Fibroblast of lung (primary cell): ENCODE measurements around the gene ZBTB34. TPM values are rescaled to one million over a fixed set of nuclear protein-coding genes. Genes with fewer than 3 reads are reported as not detected.

Experiments used
- DNase-seq, 2 donors: peaks; one replicate each; pipeline versions ENCODE4 v3.0.0 to v3.0.0-alpha.2; 2010; ENCODE audit warnings: low read depth in 2 of 2
- H2AFZ ChIP-seq: 2 replicates; pipeline ENCODE4 v1.5.1; 2012; ENCODE audit warnings: low read length, control low read depth, inconsistent platforms
- H3K27ac ChIP-seq: 2 replicates; pipeline ENCODE4 v1.5.1; 2011; ENCODE audit warnings: low read length, control low read depth; ENCODE audit not compliant: insufficient read depth
- H3K27me3 ChIP-seq: 2 replicates; pipeline ENCODE4 v1.5.1; 2011; ENCODE audit warnings: mild to moderate bottlenecking, low read length; ENCODE audit not compliant: control insufficient read depth, insufficient read depth
- H3K36me3 ChIP-seq: 2 replicates; pipeline ENCODE4 v1.5.1; 2011; ENCODE audit warnings: low read length; ENCODE audit not compliant: control insufficient read depth, insufficient read depth
- H3K4me1 ChIP-seq: 2 replicates; pipeline ENCODE4 v1.5.1; 2011; ENCODE audit warnings: low read length; ENCODE audit not compliant: control insufficient read depth, insufficient read depth; ENCODE audit errors: extremely low read depth
- H3K4me2 ChIP-seq: 2 replicates; pipeline ENCODE4 v1.5.1; 2011; ENCODE audit warnings: low read length, control low read depth; ENCODE audit not compliant: insufficient read depth; ENCODE audit errors: extremely low read depth
- H3K4me3 ChIP-seq, 4 experiments: fragments of 200-600 bp in 1 of 4; sonication (generic) in 1 of 4; replicated peaks in 1 of 4; 2 replicates each; pipeline ENCODE4 v1.5.1; 2011 to 2016; ENCODE audit warnings: low read length in 4 of 4, low read depth in 3 of 4, mild to moderate bottlenecking in 3 of 4, control low read depth in 2 of 4, inconsistent platforms in 1 of 4, mixed read lengths in 1 of 4; ENCODE audit not compliant: insufficient read depth in 1 of 4; ENCODE audit errors: control extremely low read depth in 1 of 4
- H3K79me2 ChIP-seq: 2 replicates; pipeline ENCODE4 v1.5.1; 2012; ENCODE audit warnings: mild to moderate bottlenecking, low read length, inconsistent platforms; ENCODE audit not compliant: control insufficient read depth, insufficient read depth
- H3K9ac ChIP-seq: 2 replicates; pipeline ENCODE4 v1.5.1; 2011; ENCODE audit warnings: mild to moderate bottlenecking, low read length, control low read depth; ENCODE audit not compliant: insufficient read depth
- H3K9me3 ChIP-seq: 2 replicates; pipeline ENCODE4 v1.5.1; 2012; ENCODE audit warnings: low read depth, low read length; ENCODE audit not compliant: control insufficient read depth, insufficient read depth
- H4K20me1 ChIP-seq: 2 replicates; pipeline ENCODE4 v1.5.1; 2011; ENCODE audit warnings: low read length; ENCODE audit not compliant: control insufficient read depth, insufficient read depth; ENCODE audit errors: extremely low read depth
- EZH2 ChIP-seq: IDR thresholded peaks from 2 replicates; pipeline ENCODE4 v1.5.1; 2012; ENCODE audit warnings: low read length, control low read depth, mild to moderate bottlenecking; ENCODE audit errors: missing control alignments
- polyA plus RNA-seq, 2 donors: library from polyadenylated mRNA; depleted of rRNA in 1 of 2; stranded (reverse) in 1 of 2; unstranded in 1 of 2; fragments of >200 nt; gene quantifications; 2 replicates each; pipeline ENCODE4 v1.2.1, GENCODE V29; 2011 to 2012; ENCODE audit warnings: missing spikeins in 1 of 2
- total RNA-seq: library from RNA; depleted of rRNA; stranded (reverse); fragments of >200 nt; gene quantifications from 2 replicates; pipeline ENCODE4 v1.2.1, GENCODE V29; 2014
- TF ChIP-seq, protein P1 (sequence below), 2 donors: IDR thresholded peaks in 1 of 2; conservative IDR thresholded peaks in 1 of 2; 1 replicate in 1 of 2; 2 replicates in 1 of 2; pipeline ENCODE4 v1.5.1; 2011 to 2012; ENCODE audit warnings: low read length in 2 of 2, control low read depth in 1 of 2, inconsistent platforms in 1 of 2, low read depth in 1 of 2, mild to moderate bottlenecking in 1 of 2

The ZBTB34 gene
- total and polyA plus RNA-seq, 2 donors (not counting 1 experiment from before 2014, with no cell fraction given) = 6.8 to 7.0 TPM

DNA sequence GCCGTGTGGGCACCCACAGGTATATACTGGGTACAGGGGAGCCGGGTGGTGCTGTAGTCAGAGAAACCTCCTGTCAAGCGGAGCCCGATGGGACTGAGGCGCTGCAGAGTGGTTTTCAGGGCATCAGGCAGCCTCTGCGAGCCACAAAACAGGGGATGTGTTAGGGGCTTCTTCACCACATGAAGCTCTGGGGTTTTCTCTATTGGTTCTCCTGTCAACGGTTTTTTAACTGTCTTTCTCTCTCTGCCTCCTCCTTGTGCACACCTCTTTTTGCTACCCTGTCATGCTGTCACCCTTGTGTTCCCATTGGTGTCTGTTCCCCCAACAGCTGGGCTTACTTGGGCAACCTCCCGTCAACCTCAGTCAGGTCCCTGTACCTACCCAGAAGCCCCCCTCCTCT, 74.0 kb downstream of the ZBTB34 start:
- TF ChIP-seq, protein P1, sequence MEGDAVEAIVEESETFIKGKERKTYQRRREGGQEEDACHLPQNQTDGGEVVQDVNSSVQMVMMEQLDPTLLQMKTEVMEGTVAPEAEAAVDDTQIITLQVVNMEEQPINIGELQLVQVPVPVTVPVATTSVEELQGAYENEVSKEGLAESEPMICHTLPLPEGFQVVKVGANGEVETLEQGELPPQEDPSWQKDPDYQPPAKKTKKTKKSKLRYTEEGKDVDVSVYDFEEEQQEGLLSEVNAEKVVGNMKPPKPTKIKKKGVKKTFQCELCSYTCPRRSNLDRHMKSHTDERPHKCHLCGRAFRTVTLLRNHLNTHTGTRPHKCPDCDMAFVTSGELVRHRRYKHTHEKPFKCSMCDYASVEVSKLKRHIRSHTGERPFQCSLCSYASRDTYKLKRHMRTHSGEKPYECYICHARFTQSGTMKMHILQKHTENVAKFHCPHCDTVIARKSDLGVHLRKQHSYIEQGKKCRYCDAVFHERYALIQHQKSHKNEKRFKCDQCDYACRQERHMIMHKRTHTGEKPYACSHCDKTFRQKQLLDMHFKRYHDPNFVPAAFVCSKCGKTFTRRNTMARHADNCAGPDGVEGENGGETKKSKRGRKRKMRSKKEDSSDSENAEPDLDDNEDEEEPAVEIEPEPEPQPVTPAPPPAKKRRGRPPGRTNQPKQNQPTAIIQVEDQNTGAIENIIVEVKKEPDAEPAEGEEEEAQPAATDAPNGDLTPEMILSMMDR (conservative IDR thresholded peaks at IDR 0.05 in 1 of 2, IDR thresholded peaks at IDR 0.05 in 1 of 2; ENCODE audit: low read depth in 1 of 2, low read length in 2 of 2) = no peak
- no peak for TF ChIP-seq EZH2
- Histone ChIP-seq H3K36me3 (no peaks in the 10 kb centered on the region), H3K4me3 (no peak overlapping the region), H3K27me3 (no peaks in the 10 kb centered on the region), H4K20me1 (no peaks in the 10 kb centered on the region), H2AFZ (no peak overlapping the region), H3K4me1 (no peaks in the 10 kb centered on the region), H3K4me2 (no peak overlapping the region), H3K9me3 (no peaks in the 10 kb centered on the region), H3K9ac (no peak overlapping the region), H3K27ac (no peak overlapping the region), H3K79me2 (no peaks in the 10 kb centered on the region)
- DNase-seq = no peak

Other genes with a start within 250 kb of the ZBTB34 start
- gene LMX1B, start 246.7 kb upstream of the ZBTB34 start, total RNA-seq = not detected in 2 replicates
- gene LMX1B, start 246.7 kb upstream of the ZBTB34 start, polyA plus RNA-seq = not detected in 2 replicates
- 11.0 and 12.6 TPM in 2 replicates for gene ZBTB43, start 55.6 kb upstream of the ZBTB34 start, total RNA-seq
- gene ZBTB43, start 55.6 kb upstream of the ZBTB34 start, polyA plus RNA-seq = 6.8 and 7.1 TPM in 2 replicates
- 5.1 and 5.9 TPM in 2 replicates for gene RALGPS1, start 54.1 kb downstream of the ZBTB34 start, total RNA-seq
- gene RALGPS1, start 54.1 kb downstream of the ZBTB34 start, polyA plus RNA-seq = 1.5 and 2.0 TPM in 2 replicates